Ovary (tissue), 9 donors: ENCODE data around the gene PRKAG1. TPM values are rescaled to one million over a fixed set of nuclear protein-coding genes. Genes with fewer than 3 reads are reported as not detected.

Source experiments
- DNase-seq, 5 donors: peaks; one replicate each; pipeline ENCODE4 v3.0.0-alpha.2; 2019 to 2020
- H3K27ac ChIP-seq, 2 donors: fragments of 200-600 bp; one replicate each; pipeline versions ENCODE4 v1.5.1 to v1.8.0; 2019 to 2022
- H3K27me3 ChIP-seq: fragments of 200-600 bp; one replicate; pipeline ENCODE4 v1.8.0; 2022
- H3K36me3 ChIP-seq: fragments of 200-600 bp; sonication (generic); one replicate; pipeline ENCODE4 v1.5.1; 2019
- H3K4me1 ChIP-seq: one replicate; pipeline ENCODE4 v1.8.1; 2013; ENCODE audit warnings: mild to moderate bottlenecking, moderate library complexity; ENCODE audit not compliant: insufficient read depth
- H3K4me3 ChIP-seq: fragments of 200-600 bp; sonication (generic); one replicate; pipeline ENCODE4 v1.5.1; 2017
- H3K9me3 ChIP-seq, 2 donors: fragments of 200-600 bp in 1 of 2; sonication (generic) in 1 of 2; one replicate each; pipeline versions ENCODE4 v1.5.1 to v1.8.1; 2013 to 2019; ENCODE audit warnings: mild to moderate bottlenecking in 1 of 2, moderate library complexity in 1 of 2
- CTCF ChIP-seq, 3 donors: fragments of 450-650 bp in 2 of 3; fragments of 200-600 bp in 1 of 3; IDR thresholded peaks; one replicate each; pipeline versions ENCODE4 v1.5.1 to v1.8.0; 2016 to 2022; ENCODE audit warnings: antibody characterized with exemption in 3 of 3, mild to moderate bottlenecking in 1 of 3
- EP300 ChIP-seq: sonication (generic); formaldehyde crosslinking; IDR thresholded peaks from one replicate; pipeline ENCODE4 v1.6.1; 2017; ENCODE audit warnings: antibody characterized with exemption
- POLR2A ChIP-seq: fragments of 450-650 bp; IDR thresholded peaks from one replicate; pipeline ENCODE4 v1.6.1; 2017; ENCODE audit warnings: antibody characterized with exemption, mild to moderate bottlenecking, moderate library complexity
- WGBS, 3 donors: extraction: QIAGEN DNeasy Blood & Tissue Kit in 1 of 3; methylation state at CpG; one replicate each; pipeline versions ENCODE4 v1.1.5 to v1.1.7; 2013 to 2017; 5-methylcytosine and 5-hydroxymethylcytosine counted together
- intact Hi-C, 4 donors: fragments of 100-400 bp; cut with DNase I; formaldehyde crosslinking; loops; one replicate each; pipeline versions ENCODE4 v1.11.0 to v1.15.1; 2022 to 2023
- polyA plus RNA-seq, 2 donors: library from polyadenylated mRNA; stranded (reverse); fragments of 200-250 nt in 1 of 2; fragments of 350-450 nt in 1 of 2; fragmentation: Illumina TruSeq in 1 of 2; extraction: RNeasy Lipid Tissue Mini Kit (QIAGEN cat#74804) in 1 of 2; gene quantifications; one replicate each; pipeline ENCODE4 v1.2.3, GENCODE V29; 2013 to 2014
- total RNA-seq, 7 donors: library from RNA; depleted of rRNA in 2 of 7; stranded (reverse); fragments of >200 nt in 2 of 7; fragmentation: NEBNext Ultra II Directional in 3 of 7; extraction: Animal tissue kit (Norgen Biotek cat#: 25700) in 3 of 7; gene quantifications; one replicate each; pipeline versions ENCODE4 v1.1.0 to v1.2.4, GENCODE V29; 2016 to 2023
- donor health status: DM: no; HTN: no; CAD: no; lungs with moderate emphysema.
- donor health status: DM: no; HTN: no; CAD: no.
- donor health status: Bipolar disorder and iron deficiency.
- donor health status: DM: yes; HTN: yes; CAD: no.
- donor health status: DM: no; HTN: no; CAD: no.
- donor health status: DM: yes; HTN: yes; CAD: no.

The PRKAG1 gene
- total and polyA plus RNA-seq, 9 donors = 25.6 to 98.5 (median 38.3) TPM

- intact Hi-C loops = no loop called here
- WGBS, 3 donors = 85 to 91% (median 87%) methylated on average over 3 of the region's 3 CpGs
- no peaks in the 10 kb centered on the region for H3K9me3 ChIP-seq
- peaks cover 4% of the 10 kb centered on the region for H3K4me1 ChIP-seq
- H3K36me3 ChIP-seq = no peaks in the 10 kb centered on the region
- H3K27ac ChIP-seq = no peak overlapping the region
- H3K27me3 ChIP-seq = no peaks in the 10 kb centered on the region
- TF ChIP-seq CTCF (IDR thresholded peaks at IDR 0.05) = no peak
- no peak for TF ChIP-seq EP300
- no peak for TF ChIP-seq POLR2A
- no peak overlapping the region for H3K4me3 ChIP-seq
- DNase-seq = no peak
Measured at GRCh38 chr12:48968467-48968866, 50.1 kb downstream of the PRKAG1 start.

GRCh38 chr12:48967991-48968390 lies 50.6 kb downstream of the PRKAG1 start:
- H3K36me3 ChIP-seq = no peaks in the 10 kb centered on the region
- intact Hi-C loops = no loop called here
- no peak for DNase-seq
- no peak overlapping the region for H3K4me3 ChIP-seq
- H3K4me1 ChIP-seq = peaks cover 4% of the 10 kb centered on the region
- no peaks in the 10 kb centered on the region for H3K9me3 ChIP-seq
- TF ChIP-seq CTCF (IDR thresholded peaks at IDR 0.05) = no peak
- no peak for TF ChIP-seq POLR2A
- TF ChIP-seq EP300 = no peak
- H3K27me3 ChIP-seq = no peaks in the 10 kb centered on the region
- WGBS, 3 donors = 64 to 70% (median 69%) methylated on average over 7 of the region's 7 CpGs
- H3K27ac ChIP-seq = no peak overlapping the region

GRCh38 chr12:48966177-48966895 lies 52.2 kb downstream of the PRKAG1 start:
- H3K9me3 ChIP-seq = no peaks in the 10 kb centered on the region
- no peak overlapping the region for H3K4me3 ChIP-seq
- H3K27ac ChIP-seq = no peak overlapping the region
- 37 to 57% (median 41%) methylated on average over 20 of the region's 20 CpGs for WGBS, 3 donors
- H3K27me3 ChIP-seq = no peaks in the 10 kb centered on the region
- intact Hi-C loops = no loop called here
- H3K4me1 ChIP-seq = peaks cover 2% of the 10 kb centered on the region
- TF ChIP-seq POLR2A (no peak), EP300 (no peak), CTCF (IDR thresholded peaks at IDR 0.05) (no peak)
- no peak for DNase-seq
- no peaks in the 10 kb centered on the region for H3K36me3 ChIP-seq

GRCh38 chr12:48965298-48965838 lies 53.2 kb downstream of the PRKAG1 start:
- Histone ChIP-seq H3K4me1 (peaks cover 2% of the 10 kb centered on the region), H3K9me3 (no peaks in the 10 kb centered on the region), H3K4me3 (no peak overlapping the region), H3K36me3 (no peaks in the 10 kb centered on the region), H3K27me3 (no peaks in the 10 kb centered on the region), H3K27ac (no peak overlapping the region)
- no peak for TF ChIP-seq EP300
- TF ChIP-seq CTCF (IDR thresholded peaks at IDR 0.05) = no peak
- no peak for TF ChIP-seq POLR2A
- intact Hi-C loops = no loop called here
- no peak for DNase-seq
